Neutrophil (primary cell): Measurements from ENCODE around the gene TMEM101.
"Not testable (repeated sequence)": the region's sequence is repeated elsewhere in the genome, so short reads cannot be mapped to it uniquely, and the experiment has no call there.

Experiments used
- H3K27ac ChIP-seq: fragments of 200-600 bp; sonication (generic); 2 replicates; pipeline ENCODE4 v1.5.1; 2016; ENCODE audit warnings: mild to moderate bottlenecking, moderate library complexity
- H3K27me3 ChIP-seq: fragments of 200-600 bp; sonication (generic); 2 replicates; pipeline ENCODE4 v1.6.0; 2016; ENCODE audit warnings: mild to moderate bottlenecking
- H3K36me3 ChIP-seq: fragments of 200-600 bp; sonication (generic); 2 replicates; pipeline ENCODE4 v1.5.1; 2017
- H3K4me1 ChIP-seq, 2 experiments: fragments of 200-600 bp in 1 of 2; sonication (generic) in 1 of 2; 1 replicate in 1 of 2; 2 replicates in 1 of 2; pipeline versions ENCODE4 v1.5.1 to v1.6.1; 2013 to 2016; ENCODE audit warnings: low read depth in 1 of 2, low read length in 1 of 2, mild to moderate bottlenecking in 1 of 2, moderate library complexity in 1 of 2; ENCODE audit not compliant: control insufficient read depth in 1 of 2, insufficient read depth in 1 of 2
- H3K4me3 ChIP-seq, 2 experiments: fragments of 200-600 bp in 1 of 2; sonication (generic) in 1 of 2; 1 replicate in 1 of 2; 2 replicates in 1 of 2; pipeline ENCODE4 v1.5.1; 2013 to 2016; ENCODE audit warnings: low read depth in 1 of 2, low read length in 1 of 2, mild to moderate bottlenecking in 1 of 2, moderate library complexity in 1 of 2
- H3K9me3 ChIP-seq: fragments of 200-600 bp; sonication (generic); 2 replicates; pipeline ENCODE4 v1.5.1; 2016
- CTCF ChIP-seq: fragments of 200-600 bp; sonication (generic); IDR thresholded peaks from 2 replicates; pipeline ENCODE4 v1.5.1; 2016; ENCODE audit warnings: antibody characterized with exemption

The TMEM101 gene

GRCh38 chr17:44039829-44040635 is 25.3 kb upstream of the TMEM101 start:
- no peak for TF ChIP-seq CTCF
- Histone ChIP-seq H3K27ac (no peak overlapping the region), H3K36me3 (peaks cover 29% of the 10 kb centered on the region), H3K4me1 (peaks cover 21 to 25% of the 10 kb centered on the region in 2 experiments), H3K4me3 (no peak overlapping the region), H3K27me3 (no peaks in the 10 kb centered on the region), H3K9me3 (no peaks in the 10 kb centered on the region)

DNA sequence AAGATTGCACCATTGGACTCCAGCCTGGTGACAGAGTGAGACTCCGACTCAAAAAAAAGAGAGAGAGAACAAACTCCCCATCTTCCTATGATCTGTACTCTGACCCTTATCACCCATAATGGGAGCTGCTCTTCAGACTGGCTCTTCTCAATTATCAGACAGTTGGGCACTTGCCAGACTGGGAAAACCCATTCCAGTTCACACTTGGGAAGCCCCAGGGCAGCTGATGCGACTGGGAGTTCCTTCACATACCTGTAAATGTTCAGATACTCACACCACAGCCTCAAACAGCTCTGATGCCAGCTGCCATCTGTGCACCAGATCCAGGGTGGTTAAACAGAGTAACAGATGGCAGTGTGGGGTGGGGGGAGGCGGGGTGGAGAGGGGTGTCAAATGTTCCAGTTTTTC is 23.8 kb upstream of the TMEM101 start:
- H3K27me3 ChIP-seq, result no peaks in the 10 kb centered on the region
- no peaks in the 10 kb centered on the region for H3K9me3 ChIP-seq
- peaks cover 38% of the 10 kb centered on the region for H3K36me3 ChIP-seq
- H3K27ac ChIP-seq, result no peak overlapping the region
- TF ChIP-seq CTCF, result no peak
- H3K4me1 ChIP-seq, result peaks cover 10 to 17% of the 10 kb centered on the region in 2 experiments
- H3K4me3 ChIP-seq, result no peak overlapping the region

- Histone ChIP-seq H3K9me3 (no peaks in the 10 kb centered on the region), H3K27me3 (no peaks in the 10 kb centered on the region), H3K4me3 (no peak overlapping the region), H3K27ac (no peak overlapping the region), H3K4me1 (peaks cover 0 to 6% of the 10 kb centered on the region in 2 experiments), H3K36me3 (peaks cover 49% of the 10 kb centered on the region)
- TF ChIP-seq CTCF, result no peak
Observed at GRCh38 chr17:44037471-44037870, 22.7 kb upstream of the TMEM101 start.

GRCh38 chr17:44034688-44035087 is 19.9 kb upstream of the TMEM101 start:
- not testable (repeated sequence) for H3K4me1 ChIP-seq, H3K27ac ChIP-seq, H3K4me3 ChIP-seq, H3K27me3 ChIP-seq, H3K9me3 ChIP-seq
- peaks cover 69% of the 10 kb centered on the region for H3K36me3 ChIP-seq

DNA sequence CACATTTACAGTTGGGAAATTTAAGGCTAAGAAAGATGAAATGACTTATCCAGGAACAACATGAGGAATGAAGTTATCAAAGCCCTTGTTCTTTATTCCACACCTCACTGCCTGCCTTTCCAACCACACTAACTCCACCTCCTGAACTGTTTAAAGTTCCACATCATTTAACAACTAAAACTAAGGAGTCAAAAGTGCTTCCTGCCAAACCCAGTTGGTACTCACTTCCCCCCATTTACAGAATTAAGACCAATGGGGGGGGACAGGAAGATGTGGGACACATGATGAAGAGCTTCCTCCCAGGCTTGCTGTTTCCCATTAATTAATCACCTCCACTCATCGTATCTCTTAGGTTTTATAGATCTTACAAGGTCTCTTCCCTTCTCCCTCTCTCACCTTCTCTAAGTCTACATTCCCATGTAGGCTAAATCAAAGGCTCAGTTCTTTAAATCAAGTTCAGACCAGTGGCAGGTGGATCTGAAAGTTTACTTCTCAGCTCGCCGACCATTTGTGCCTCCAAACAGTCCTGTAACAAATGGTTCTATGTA is 19.2 kb upstream of the TMEM101 start:
- Histone ChIP-seq H3K4me1 (no peaks in the 10 kb centered on the region), H3K9me3 (no peaks in the 10 kb centered on the region), H3K4me3 (no peak overlapping the region), H3K36me3 (peaks cover 71% of the 10 kb centered on the region), H3K27ac (no peak overlapping the region), H3K27me3 (no peaks in the 10 kb centered on the region)
- no peak for TF ChIP-seq CTCF

GRCh38 chr17:44030482-44030881 is 15.7 kb upstream of the TMEM101 start:
- H3K4me3 ChIP-seq, result no peak overlapping the region
- no peak overlapping the region for H3K27ac ChIP-seq
- no peaks in the 10 kb centered on the region for H3K4me1 ChIP-seq
- peaks cover 53% of the 10 kb centered on the region for H3K36me3 ChIP-seq
- H3K9me3 ChIP-seq, result no peaks in the 10 kb centered on the region
- TF ChIP-seq CTCF, result no peak
- H3K27me3 ChIP-seq, result no peaks in the 10 kb centered on the region
